Neural cell (in vitro differentiated cells): ENCODE data around the gene CROCC2.

Experiments
- CTCF ChIP-seq: fragments of 450-650 bp; IDR thresholded peaks from 2 replicates; pipeline ENCODE4 v1.5.1; 2014; ENCODE audit warnings: antibody characterized with exemption, mild to moderate bottlenecking, moderate library complexity; ENCODE audit not compliant: poor library complexity, severe bottlenecking
- EP300 ChIP-seq: fragments of 450-650 bp; conservative IDR thresholded peaks from 2 replicates; pipeline ENCODE4 v1.6.1; 2014; ENCODE audit warnings: antibody characterized with exemption, mild to moderate bottlenecking, moderate library complexity; ENCODE audit not compliant: poor library complexity, severe bottlenecking
- SMC3 ChIP-seq: fragments of 450-650 bp; conservative IDR thresholded peaks from 2 replicates; pipeline ENCODE4 v1.6.1; 2014; ENCODE audit warnings: antibody characterized with exemption, mild to moderate bottlenecking, moderate library complexity; ENCODE audit not compliant: poor library complexity

- TF ChIP-seq CTCF, result no peak
- no peak for TF ChIP-seq SMC3
- no peak for TF ChIP-seq EP300
Observed at GRCh38 chr2:240994171-240994896, 88.2 kb downstream of the CROCC2 start.
